Measurements from ENCODE around the gene RAD51B. TPM values are rescaled to one million over a fixed set of nuclear protein-coding genes. Genes with fewer than 3 reads are reported as not detected.
"Not testable (repeated sequence)": the region's sequence is repeated elsewhere in the genome, so short reads cannot be mapped to it uniquely, and the experiment has no call there.

The RAD51B gene
- total and polyA plus RNA-seq, 3 donors from 2014 or later: 5.5 to 22.5 (median 19.1) TPM

DNA sequence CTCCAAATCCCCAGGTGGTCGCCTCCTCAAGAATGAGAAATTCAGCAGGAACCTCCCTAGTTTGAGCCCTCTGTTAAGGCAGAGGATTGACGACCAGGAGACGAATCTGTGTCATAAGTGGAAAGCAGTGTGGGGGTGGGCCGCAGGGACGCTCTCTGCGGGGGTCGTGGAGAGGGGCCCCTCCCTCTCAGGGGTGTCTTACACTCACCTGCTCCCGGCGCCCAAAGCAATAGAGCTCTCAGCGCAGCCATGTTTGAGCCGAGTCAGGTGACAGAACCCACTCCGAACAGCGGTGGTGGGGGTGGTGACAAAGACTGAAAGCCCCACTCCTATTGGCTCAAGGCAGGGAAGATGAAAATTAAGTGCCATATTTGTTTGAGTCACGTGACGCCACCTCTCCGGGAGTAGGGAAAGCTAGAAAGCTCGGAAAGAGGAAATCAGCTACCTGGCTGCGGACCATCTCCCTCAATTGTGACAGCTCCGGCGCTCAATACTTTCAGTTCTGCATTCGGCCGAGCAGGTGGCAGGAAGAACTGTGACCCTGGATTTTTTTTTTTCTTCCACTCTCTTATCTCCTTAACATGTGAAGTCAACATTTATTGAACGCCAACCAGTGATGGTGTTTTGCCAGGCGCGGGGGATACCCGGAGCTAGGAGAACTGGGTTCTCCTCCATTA is 3.1 kb upstream of the RAD51B start, which contains the start of gene ZFYVE26:
ZFYVE26 (minus strand) TSS at position 265 of the 677 bp plus-strand sequence. CDS start 627 bp downstream, outside the sequence.
- no peaks in the 10 kb centered on the region for H3K9me3 ChIP-seq
- intact Hi-C loops (cut with DNase I; ENCODE audit: low total_unique reads): no loop called here
- no peak for TF ChIP-seq CTCF (IDR thresholded peaks at IDR 0.05)
- TF ChIP-seq POLR2A (IDR thresholded peaks at IDR 0.05): no peak
- H3K4me1 ChIP-seq: peaks cover 11% of the 10 kb centered on the region
- no peaks in the 10 kb centered on the region for H3K36me3 ChIP-seq (ENCODE audit: low read depth, missing control alignments)
- H3K27me3 ChIP-seq: no peaks in the 10 kb centered on the region
- H3K4me3 ChIP-seq: peak within 1 kb of the TSS; percentile 69 to 86
- DNase-seq: peak; percentile 98
- 1% methylated on average over 26 of the region's 26 CpGs for WGBS, 2 donors
- peak within 1 kb of the TSS; percentile 75 to 76 for H3K27ac ChIP-seq

GRCh38 chr14:67817750-67818438 is 1.7 kb upstream of the RAD51B start:
- intact Hi-C loops (cut with DNase I; ENCODE audit: low total_unique reads): no loop called here
- H3K27ac ChIP-seq: no peak overlapping the region
- H3K27me3 ChIP-seq: no peaks in the 10 kb centered on the region
- WGBS, 2 donors: 65 to 72% methylated on average over 14 of the region's 14 CpGs
- no peak for TF ChIP-seq POLR2A (IDR thresholded peaks at IDR 0.05)
- TF ChIP-seq CTCF (IDR thresholded peaks at IDR 0.05): no peak
- no peaks in the 10 kb centered on the region for H3K36me3 ChIP-seq (ENCODE audit: low read depth, missing control alignments)
- H3K4me3 ChIP-seq: no peak overlapping the region
- no peak for DNase-seq
- peaks cover 11% of the 10 kb centered on the region for H3K4me1 ChIP-seq
- H3K9me3 ChIP-seq: no peaks in the 10 kb centered on the region

DNA sequence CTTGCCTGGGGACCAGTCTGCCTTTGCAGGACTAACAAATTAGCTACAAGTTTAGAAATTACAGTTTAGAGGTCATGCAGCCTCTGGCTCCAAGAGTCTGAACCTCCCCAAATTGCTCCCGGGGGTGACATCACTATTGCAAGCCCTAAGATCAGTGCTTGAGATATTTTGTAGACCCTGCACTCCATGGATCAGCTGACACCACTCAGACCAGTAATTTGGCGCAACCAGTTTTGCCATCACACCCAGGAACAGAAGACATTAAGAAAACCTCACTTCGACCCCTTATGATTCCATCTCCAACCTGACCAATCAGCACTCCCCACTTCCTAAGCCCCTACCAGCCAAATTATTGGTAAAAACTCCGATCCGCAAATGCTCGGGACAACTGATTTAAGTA is 1.1 kb upstream of the RAD51B start:
- DNase-seq; H3K27ac ChIP-seq; intact Hi-C loops (cut with DNase I; ENCODE audit: low total_unique reads); H3K9me3 ChIP-seq; H3K27me3 ChIP-seq; H3K36me3 ChIP-seq (ENCODE audit: low read depth, missing control alignments): not testable (repeated sequence)
- WGBS, 2 donors: 70 to 84% methylated on average over 6 of the region's 6 CpGs
- Histone ChIP-seq H3K4me3 (peak overlapping the region in 1 of 2 donors; percentile 84), H3K4me1 (peaks cover 11% of the 10 kb centered on the region)

GRCh38 chr14:67820428-67820971 is 921 bp downstream of the RAD51B start:
- Histone ChIP-seq H3K36me3 (ENCODE audit: low read depth, missing control alignments) (no peaks in the 10 kb centered on the region), H3K27me3 (no peaks in the 10 kb centered on the region), H3K27ac (no peak overlapping the region), H3K4me1 (peaks cover 7% of the 10 kb centered on the region), H3K9me3 (no peaks in the 10 kb centered on the region), H3K4me3 (peak overlapping the region; percentile 68 to 84)
- no peak for DNase-seq
- TF ChIP-seq CTCF (IDR thresholded peaks at IDR 0.05): no peak
- no peak for TF ChIP-seq POLR2A (IDR thresholded peaks at IDR 0.05)
- 19 to 25% methylated on average over 13 of the region's 13 CpGs for WGBS, 2 donors
- intact Hi-C loops (cut with DNase I; ENCODE audit: low total_unique reads): no loop called here

DNA sequence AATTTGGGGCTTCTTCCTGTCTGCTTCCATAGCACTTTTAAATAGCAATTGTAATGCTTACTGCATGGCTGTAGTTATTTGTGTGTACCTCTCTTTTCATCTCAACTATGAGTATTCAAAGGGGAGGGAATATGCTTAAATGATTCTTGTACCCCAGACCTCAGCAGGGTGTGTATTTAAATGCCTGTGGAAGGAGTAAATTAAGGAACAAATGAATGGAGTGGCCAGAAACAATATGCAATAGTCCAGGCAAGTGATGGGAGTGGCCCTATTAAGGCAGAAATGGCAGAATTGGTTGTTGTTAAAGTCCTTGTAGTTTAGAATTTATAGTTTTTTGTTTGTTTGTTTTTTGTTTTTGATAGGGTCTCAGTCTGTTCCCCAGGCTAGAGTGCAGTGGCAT is 1.5 kb downstream of the RAD51B start:
- Histone ChIP-seq H3K36me3 (ENCODE audit: low read depth, missing control alignments) (no peaks in the 10 kb centered on the region), H3K27me3 (no peaks in the 10 kb centered on the region), H3K4me3 (no peak overlapping the region), H3K9me3 (no peaks in the 10 kb centered on the region), H3K27ac (no peak overlapping the region), H3K4me1 (peaks cover 4% of the 10 kb centered on the region)
- no peak for TF ChIP-seq POLR2A (IDR thresholded peaks at IDR 0.05)
- TF ChIP-seq CTCF (IDR thresholded peaks at IDR 0.05): no peak
- DNase-seq: no peak
- intact Hi-C loops (cut with DNase I; ENCODE audit: low total_unique reads): no loop called here
